HG03095 (cell line): Measurements from ENCODE around the gene GBX1.

Experiments
- ATAC-seq: cut with Tn5 transposase; IDR thresholded peaks from one replicate; pipeline ENCODE4 v1.9.1; 2021; ENCODE audit warnings: moderate library complexity; ENCODE audit not compliant: unreplicated experiment

Gene GBX1

DNA sequence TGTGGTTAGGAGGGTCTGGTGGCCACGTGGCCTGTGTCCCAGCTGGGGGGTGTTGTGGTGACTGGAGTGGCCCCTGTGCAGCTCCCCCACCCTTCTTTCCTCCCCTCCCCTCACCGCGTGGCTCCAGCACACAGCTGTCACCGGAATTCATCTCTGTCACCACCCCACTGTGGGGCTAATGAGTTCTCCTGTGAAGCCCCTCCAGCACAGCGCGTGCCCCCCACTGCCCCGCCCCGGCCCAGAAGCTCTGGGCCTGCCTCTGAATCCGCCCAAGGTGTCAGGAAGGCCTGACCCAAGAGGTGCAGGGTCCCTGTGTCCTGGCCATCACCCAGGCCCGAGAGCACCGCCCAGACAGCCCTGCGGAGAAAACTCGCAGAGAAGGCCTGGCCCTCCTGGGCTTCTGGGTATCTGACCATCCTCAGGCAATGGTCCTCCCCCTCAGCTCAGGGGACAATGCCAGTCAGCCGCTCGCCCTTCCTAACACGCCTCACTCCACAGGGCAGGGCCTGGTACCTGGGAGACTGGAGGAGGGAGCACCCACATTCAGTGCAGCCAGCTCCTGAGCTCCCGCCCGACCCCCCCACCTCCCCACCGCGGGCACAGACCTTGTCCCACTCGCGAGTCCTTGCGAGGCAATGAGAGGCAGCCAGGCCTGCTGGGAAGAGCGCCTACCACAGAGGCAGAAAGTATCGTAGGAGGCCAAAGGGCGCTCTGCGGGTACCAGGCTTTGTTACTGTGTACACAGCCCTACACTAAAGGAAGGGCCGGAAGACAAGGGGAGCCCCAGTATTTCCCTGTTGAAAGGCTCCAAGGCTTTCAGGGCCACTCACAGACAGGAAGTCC, 38.2 kb downstream of the GBX1 start:
- ATAC-seq, result no peak

DNA sequence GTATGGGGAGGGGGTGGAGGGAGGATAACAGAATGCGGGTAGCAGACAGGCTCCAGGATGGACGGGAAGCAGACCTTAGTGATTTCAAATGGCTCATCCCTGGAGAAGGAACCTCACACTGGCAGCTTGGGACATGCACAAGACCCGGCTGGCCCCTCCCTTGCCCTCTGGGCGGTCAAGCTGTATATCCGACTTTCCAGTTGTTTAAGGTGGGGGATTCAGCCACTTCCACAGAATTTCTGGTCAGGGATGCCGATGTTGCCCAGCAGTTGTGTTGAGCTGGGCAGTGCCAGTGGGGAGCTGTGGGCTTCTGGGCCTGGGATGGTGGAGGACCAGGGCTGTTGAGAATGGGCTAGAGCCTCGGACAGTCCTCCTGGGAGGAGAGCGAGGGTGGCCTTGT, 38.8 kb downstream of the GBX1 start:
- no peak for ATAC-seq

DNA sequence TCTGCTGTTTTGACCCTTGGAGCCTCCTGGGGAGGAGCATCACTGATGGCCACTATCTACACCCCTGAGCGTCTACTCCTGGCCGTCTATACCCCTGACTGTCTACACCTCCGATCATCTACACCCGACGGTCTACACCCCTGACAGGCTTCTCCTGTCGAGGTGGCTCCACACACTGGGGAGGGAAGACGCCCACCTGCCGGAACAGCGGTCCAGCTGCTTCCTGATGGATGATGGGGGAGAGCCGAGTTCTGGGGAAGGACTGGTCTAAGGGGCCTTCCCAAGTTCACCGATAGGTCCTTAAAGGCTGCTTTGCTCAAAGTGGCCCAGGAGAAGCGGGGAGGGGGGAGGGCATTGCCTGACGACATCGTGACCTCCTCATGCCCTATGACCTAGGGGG, 39.4 kb downstream of the GBX1 start:
- ATAC-seq, result no peak

DNA sequence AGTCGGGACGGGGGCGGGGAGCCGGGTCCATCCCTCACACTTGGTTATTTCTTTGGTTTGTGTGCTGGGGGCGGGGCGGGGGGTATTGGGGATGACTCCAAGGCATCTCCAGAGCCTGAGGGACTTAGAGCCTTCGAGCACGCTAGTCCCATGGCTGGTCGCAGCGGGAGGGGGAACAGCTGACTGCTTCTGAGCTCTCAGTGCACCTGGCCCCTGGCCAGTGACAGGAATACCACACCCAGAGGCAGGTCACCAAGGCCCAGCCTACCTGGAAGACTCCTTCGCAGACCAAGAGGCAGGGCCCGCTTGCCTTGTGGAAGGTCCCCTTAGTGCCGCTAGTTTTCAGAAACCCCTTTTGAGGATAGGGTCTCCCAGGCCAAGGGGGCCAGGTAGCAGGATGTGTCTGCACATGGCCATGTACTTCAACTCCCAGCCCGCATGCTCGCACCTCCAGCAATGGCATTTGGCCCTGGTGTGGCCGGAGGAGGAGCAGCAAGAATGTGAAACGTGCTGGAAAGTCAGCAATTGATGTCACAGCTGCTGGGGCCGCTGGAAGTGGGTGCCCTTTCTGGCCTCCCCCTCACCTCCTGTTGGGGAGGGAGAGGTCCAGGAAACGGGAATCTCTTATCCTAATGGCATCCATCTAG, 40.9 kb downstream of the GBX1 start:
- no peak for ATAC-seq

DNA sequence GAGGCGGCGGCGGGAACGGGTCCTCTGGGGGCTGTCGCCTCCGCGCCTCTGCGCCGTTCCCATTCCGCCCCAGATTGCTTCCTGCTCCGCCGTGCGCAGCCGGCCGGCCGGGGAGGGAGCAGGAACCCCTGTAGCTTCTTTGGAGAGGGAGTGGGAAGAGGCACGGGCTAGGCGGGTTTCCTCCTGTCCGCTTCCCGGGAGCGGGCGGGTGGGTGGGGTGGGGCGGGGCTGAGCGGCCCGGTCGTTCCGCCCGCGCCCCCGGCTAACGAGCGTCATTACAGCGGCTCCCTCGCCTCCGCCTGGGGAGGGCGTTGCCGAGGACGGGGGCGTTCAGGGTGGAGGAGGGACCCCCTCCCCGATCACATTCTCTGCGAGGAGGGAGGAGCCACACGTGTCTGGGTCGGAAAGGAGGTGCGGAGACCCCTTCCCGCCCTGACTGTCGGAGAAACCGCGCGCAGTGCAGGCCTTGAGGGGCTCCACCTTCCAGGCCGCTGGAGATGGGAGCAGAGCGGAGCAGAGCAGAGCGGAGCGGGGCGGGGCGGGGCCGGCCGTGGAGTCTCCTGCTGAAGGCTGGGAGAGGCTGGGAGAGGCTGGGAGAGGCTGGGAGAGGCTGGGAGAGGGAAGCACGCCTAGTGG, 41.5 kb downstream of the GBX1 start:
- no peak for ATAC-seq

DNA sequence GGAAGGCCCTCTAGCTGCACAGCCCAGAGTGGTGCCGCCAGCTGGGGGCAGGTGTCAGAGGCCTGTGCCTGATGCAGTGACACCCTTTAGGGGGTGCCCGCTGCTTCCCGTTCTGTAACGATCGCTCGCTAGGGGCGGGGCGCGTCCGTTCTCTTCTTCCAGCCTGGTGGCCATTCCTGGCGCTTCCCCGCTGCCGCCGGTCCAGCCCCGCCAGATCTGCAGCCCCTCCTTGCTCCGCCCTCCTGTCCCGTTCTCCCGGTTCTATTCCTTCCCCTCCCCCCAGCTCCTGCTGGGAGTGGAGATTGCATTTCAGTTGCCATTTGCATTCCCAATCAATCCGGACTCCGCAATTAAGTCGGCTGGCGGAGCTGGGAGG, 42.0 kb downstream of the GBX1 start:
- ATAC-seq, result no peak

DNA sequence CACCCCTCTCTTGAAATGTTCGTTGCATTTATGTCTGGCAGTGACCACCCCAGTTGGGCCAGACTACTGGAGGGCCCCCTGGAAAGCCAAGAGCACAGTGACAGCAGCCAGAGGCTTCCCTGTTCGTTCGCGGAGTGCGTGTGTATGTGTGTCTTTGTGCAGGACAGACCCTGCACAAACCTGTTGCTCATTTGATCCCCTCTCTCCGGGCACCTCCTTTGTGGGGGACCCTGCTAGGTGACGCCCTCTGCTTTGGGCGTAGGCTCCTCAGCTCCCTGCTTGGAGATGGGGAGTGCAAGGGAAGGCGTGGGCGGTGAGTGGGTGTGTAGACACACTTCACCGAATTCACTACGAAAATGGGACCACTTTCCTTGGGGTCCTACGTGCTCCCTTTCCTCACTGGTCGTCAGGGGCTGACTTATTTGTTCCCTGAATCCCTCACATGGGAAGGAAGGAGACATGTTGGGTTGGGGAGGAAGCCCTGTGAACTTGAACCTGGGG, 42.5 kb downstream of the GBX1 start:
- no peak for ATAC-seq

DNA sequence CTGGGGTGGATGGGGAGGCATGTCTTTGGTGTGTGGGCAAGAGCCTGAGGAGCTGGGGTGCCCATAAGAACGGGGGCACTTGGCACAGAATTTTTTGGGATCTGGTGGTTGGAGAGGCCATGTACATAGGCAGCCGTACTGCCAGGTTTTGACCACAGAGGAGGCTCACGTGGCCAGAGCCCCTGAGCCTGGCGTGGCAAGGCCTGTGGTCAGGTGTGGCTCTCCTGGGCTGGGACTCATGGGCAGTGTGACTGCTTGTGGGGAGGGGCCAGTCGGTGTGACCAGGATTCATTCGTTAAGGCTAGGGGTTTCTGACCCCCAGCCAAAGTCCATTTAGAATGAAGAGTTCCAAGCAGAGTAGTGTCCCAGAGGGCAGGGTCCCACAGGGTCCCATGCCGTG, 43.0 kb downstream of the GBX1 start:
- ATAC-seq, result no peak

DNA sequence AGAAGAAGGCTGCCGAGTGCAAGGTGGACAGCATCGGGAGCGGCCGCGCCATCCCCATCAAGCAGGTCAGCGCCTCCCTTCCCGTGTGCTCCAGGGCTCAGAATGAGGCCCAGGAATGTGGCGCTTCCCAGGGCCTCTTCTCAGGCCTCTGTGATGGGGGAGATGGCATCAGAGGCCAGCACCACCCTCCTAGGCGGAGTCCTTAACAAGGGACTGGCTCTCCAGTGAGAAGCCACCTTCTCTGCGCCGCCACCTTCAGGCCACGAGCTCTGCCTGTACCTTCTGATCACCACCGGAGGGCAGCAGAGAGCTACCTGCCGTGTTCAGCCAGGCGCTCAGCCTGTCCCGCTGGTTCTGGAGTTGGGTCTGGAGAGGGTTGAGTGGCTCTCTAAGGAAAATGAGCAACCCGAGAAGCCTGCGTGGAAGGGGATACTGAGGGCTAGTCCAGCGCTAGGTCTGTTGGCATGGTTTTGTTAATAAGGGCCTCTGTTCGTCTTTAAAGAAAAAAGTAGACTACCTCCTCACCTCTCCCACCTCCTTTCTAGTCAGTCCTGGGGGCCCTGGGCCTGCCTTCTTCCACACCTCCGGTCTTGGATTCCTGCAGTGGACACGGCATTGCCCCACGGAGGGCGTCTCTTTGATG, 43.6 kb downstream of the GBX1 start:
- peak; percentile 88 for ATAC-seq

DNA sequence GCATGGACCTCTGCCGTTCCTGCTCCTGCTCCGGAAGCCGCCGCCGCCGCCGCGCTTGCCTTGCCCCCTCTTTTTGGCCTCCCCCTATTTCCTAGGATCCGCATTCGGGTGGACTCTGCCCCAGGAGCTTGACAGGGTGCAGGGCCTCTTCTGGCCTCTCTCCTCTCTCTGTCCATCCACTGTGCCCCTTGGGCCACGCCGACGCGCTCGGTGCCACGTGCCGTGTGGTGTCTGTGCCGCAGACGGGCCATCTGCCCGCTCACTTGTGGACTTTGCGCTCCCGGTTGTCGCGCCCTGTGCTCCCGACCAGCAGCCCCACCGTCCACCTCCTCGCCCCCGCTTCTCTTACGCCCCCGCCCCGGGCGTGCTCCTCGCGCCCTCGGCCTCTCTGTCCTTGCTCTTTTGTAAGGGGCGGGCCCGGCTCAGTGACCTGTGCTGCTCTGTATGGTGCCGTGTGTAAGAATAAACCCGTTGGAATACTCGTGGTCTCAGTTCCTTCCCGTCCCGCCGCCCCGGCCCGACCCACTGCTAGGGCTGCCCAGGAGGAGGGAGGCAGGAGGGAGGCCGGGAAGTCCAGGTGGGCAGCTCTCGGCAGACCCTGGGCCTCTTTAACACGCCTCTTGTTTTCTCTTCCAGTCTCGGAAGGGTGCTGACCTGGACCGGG, 44.2 kb downstream of the GBX1 start:
- ATAC-seq, result no peak

DNA sequence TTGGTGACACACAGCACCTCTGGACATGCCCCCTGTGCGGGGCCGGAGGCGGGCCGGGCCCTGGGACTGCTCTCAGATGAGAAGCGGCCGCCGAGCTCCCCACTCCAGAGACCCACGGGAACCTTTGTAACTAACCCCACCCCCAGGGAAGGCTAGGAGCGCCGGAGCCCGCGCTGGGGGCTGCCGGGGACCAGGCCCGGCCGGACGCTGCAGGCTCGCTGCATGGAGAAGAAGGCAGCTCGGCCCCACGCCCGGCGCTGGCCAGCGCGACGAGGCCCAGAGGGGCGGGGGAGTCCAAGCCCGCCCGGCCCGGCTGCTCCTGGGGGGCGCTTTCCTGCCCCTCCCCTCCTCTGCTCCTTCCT, 44.7 kb downstream of the GBX1 start:
- no peak for ATAC-seq

DNA sequence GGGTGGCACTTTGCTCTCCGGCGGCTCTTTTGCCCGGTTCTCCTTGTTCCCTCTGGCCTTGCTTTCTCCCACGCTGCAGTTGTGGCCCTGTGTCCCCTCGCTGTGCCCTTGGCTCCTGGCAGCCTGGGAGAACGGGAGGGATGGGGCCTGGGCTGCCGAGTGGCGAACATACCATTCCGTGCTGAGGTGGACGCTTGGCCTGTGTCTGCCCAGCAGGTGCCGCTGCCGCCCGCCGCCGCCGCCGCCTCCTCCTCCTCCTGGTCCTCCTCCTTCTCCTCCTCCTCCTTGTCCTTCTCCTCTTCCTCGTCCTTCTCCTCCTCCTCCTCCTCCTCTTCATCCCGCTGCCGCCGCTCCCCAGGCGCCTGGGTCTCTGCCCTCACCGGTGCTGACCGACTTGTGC, 45.2 kb downstream of the GBX1 start:
- ATAC-seq, result no peak

DNA sequence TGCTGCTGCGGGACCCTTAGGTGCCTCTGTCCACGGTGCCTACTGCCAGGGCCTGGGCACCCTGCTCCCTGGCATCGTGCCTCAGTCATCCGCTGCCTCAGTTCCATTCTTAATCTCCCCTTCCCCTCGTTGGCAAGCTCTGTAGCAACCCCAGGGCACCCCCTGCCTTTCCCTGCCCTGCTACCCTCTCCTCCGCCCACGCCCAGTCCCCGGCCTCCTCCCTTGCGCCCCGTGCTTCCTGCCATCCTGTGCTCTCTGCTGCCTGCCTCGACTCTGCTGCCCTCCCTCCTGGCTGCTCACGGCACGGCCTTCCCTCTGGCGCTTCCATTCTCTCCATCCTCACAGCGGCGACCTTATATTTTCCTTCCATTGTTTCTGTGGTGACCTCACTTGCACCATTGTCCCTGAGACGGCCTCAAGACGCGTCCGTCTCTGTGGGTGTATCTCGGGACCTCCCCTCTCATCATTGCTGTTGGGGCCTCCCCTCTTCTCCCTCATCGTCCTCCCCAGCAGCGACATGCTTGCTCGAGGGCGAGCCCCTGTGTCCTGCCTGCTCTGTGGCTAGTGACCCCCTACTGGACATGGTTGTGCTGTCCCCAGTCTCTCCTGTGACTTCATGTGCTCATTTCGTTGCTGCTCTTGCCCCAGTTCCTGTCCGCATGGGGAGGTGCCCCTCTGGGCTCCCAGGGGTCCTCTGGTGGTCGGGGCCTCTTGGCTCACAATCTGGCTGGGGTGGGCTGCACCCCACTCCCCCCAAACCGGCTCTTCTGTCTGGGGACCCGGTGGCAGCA, 45.9 kb downstream of the GBX1 start:
- no peak for ATAC-seq

DNA sequence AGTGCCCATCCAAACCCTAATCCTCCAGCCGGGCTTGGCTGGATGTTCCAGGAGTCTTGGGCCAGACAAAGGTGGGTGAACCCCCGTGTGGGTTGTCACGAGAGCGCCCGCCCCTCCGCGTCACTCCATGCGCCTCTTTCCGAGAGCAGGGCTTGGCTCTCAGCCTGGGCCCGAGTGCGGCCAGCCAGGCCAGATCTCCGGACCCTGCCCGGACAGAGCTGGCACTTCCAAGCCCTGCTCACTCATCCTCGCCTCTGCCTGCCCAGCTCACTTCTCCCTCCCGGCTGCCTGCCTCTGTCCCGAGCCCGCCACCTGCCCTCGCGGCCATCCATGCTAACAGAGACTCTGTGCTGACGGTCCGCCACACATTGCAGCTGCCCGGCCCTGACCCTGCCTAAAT, 46.6 kb downstream of the GBX1 start:
- ATAC-seq, result no peak

DNA sequence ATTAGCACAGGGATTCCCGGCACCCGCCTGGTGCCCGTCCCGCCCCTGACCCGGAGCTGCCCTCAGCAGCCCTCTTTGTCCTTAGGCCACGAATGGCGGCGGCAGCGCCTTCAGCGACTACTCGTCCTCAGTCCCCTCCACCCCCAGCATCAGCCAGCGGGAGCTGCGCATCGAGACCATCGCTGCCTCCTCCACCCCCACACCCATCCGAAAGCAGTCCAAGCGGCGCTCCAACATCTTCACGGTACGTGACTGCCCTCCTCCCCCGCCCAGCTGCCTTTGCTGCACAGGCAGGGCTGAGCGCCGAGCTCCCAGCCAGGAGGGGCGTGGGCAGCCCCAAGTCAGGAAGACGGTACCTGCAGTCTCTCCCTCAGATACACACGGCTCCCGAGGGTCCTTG, 47.6 kb downstream of the GBX1 start:
- ATAC-seq, result no peak

DNA sequence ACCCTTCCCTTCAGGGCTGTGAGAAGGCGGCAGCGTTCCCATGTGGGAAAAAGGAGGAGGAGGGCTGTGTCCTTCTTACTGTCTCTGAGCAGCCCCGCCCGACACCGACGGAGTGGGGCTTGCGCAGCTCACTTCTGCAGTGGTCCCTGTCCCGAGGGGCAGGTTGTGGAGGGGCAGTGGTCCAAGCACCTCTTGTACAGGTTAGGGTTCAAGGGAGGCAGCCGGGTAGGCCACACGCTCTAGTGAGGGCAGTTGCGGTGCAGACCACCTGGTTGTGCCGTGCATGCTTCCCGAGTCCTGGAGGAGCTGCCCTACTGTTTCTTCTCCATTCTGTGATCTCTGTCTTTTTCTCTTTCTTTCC, 48.5 kb downstream of the GBX1 start:
- no peak for ATAC-seq

DNA sequence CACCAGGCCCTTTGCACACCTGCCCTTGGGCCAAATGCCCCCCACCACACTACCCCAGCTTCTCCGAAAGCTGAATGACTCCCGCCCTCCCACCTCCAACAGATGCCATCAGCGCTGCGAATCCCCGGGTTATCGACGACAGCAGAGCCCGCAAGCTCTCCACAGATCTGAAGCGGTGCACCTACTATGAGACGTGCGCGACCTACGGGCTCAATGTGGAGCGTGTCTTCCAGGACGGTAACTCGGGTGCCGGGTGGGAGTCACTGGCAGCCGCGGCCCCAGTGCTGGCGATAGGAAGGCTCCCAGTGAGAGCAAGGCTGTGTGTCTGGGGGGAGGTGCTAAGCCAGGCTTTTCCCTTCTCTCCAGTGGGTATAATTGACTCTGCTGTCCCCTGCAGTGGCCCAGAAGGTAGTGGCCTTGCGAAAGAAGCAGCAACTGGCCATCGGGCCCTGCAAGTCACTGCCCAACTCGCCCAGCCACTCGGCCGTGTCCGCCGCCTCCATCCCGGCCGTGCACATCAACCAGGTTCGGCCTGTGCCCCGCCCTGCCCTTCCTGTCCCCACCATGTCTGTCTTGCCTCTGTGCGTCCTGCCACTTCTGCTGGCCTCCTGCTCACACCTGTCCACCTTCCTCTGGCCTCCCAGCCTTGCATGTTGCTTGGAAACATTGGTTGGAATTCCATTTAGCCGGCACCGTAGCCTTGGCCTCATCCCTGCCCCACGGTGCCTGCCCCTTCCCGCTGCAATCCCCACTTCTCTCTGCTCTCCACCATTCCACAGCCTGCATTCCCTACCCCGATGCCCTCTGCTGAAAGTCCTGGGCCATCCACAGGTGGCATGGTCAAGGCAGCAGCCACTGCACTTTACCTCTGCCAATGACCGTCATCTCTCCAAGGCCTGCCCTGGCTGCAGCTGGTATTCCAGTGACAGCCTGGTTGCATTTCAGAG, 49.1 kb downstream of the GBX1 start:
- ATAC-seq, result no peak

DNA sequence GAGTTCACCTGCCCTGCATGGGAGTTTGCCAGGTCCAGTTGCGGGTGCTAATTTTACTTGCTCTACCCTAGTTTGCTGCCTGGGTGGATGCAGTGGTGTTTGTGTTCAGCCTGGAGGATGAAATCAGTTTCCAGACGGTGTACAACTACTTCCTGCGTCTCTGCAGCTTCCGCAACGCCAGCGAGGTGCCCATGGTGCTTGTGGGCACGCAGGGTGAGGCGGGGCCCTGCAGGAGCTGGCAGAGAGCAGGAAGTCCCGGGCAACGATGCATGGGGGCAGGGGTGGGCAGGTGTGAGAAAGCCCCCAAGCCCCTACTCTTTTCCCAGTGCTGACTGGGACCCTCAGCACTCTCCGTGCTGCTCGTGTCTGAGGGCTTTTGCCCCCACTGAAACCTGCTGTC, 49.9 kb downstream of the GBX1 start:
- no peak for ATAC-seq
